ENCODE results near the gene KRTAP10-9.
"Not testable (repeated sequence)": the region's sequence is repeated elsewhere in the genome, so short reads cannot be mapped to it uniquely, and the experiment has no call there.

Gene KRTAP10-9

DNA sequence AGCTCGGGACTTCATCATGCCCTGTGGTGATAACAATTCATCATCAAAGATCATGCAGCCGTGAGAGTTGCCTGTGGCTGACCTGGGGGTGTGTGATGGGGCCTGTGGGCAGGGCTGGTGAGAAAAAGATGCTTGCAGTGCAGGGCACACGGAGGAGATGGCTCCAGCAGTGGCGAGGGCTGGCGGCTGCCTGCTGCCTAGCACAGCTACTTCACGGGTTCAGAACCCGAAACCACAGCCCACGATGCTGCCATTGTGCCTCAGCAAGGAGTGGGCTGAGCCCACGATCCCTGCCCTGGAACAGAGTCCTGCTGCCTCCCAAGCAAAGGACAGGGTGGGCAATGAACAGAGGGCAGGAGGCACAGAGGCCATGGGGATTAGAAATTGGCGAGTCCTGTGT lies 631 bp upstream of the KRTAP10-9 start:
- Histone ChIP-seq H3K36me3 (ENCODE audit: control insufficient read depth in 2 of 2, insufficient read depth in 1 of 2, low read length in 2 of 2) (no peaks in the 10 kb centered on the region), H3K27ac (ENCODE audit: extremely low read depth, low read depth, low read length) (no peak overlapping the region), H3K4me1 (ENCODE audit: control insufficient read depth, insufficient read depth, low read length) (no peaks in the 10 kb centered on the region), H3K4me3 (ENCODE audit: low read depth, low read length) (no peak overlapping the region), H3K9me3 (ENCODE audit: control insufficient read depth, insufficient read depth, low read depth, low read length) (no peaks in the 10 kb centered on the region)
- POLR2A ChIA-PET: no interaction called here
- no peak for TF ChIP-seq ZNF571 (tag by site-specific recombination; IDR thresholded peaks at IDR 0.05)
- no peak for TF ChIP-seq ZBTB26 (tag by site-specific recombination; optimal IDR thresholded peaks at IDR 0.05)
- TF ChIP-seq ZNF354C (tag by site-specific recombination; IDR thresholded peaks at IDR 0.05; ENCODE audit: borderline replicate concordance, low read depth): no peak
- no peak for TF ChIP-seq GLIS2 (tag by site-specific recombination; IDR thresholded peaks at IDR 0.05)
- TF ChIP-seq ZNF221 (tag by site-specific recombination; IDR thresholded peaks at IDR 0.05; ENCODE audit: borderline replicate concordance): no peak
- no peak for TF ChIP-seq ZNF791 (tag by site-specific recombination; IDR thresholded peaks at IDR 0.05)
- CTCF ChIA-PET: interaction anchor here (0.7 kb wide), 1 partner anchor 974 kb away, joined by 3 read pairs; no protein-coding TSS in a partner anchor

- TF ChIP-seq ZIC2 (tag by site-specific recombination; IDR thresholded peaks at IDR 0.05): 0 out of 2 replicates have a peak, but pooled peaks have one; percentile 25
- H3K27ac ChIP-seq (ENCODE audit: extremely low read depth, low read depth, low read length); H3K36me3 ChIP-seq (ENCODE audit: control insufficient read depth in 2 of 2, insufficient read depth in 1 of 2, low read length in 2 of 2); CTCF ChIA-PET; H3K4me3 ChIP-seq (ENCODE audit: low read depth, low read length); H3K4me1 ChIP-seq (ENCODE audit: control insufficient read depth, insufficient read depth, low read length); POLR2A ChIA-PET; H3K9me3 ChIP-seq (ENCODE audit: control insufficient read depth, insufficient read depth, low read depth, low read length): not testable (repeated sequence)
Measured at GRCh38 chr21:44627181-44627822, 409 bp downstream of the KRTAP10-9 start.

DNA sequence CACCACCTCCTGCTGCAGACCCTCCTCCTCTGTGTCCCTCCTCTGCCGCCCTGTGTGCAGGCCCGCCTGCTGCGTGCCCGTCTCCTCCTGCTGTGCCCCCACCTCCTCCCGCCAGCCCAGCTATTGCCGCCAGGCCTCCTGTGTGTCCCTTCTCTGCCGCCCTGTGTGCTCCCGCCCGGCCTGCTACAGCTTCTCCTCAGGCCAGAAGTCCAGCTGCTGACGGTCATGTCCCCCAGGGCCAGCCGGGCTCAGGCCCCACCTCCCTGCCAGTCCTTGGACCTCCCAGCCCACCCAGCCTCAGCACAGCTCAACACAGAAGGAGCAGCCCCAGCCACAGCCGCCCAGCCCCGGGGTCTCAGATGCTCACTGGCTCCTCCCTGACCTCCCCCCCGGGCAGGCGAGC lies 939 bp downstream of the KRTAP10-9 start:
- CTCF ChIA-PET; H3K27ac ChIP-seq (ENCODE audit: extremely low read depth, low read depth, low read length); POLR2A ChIA-PET; H3K9me3 ChIP-seq (ENCODE audit: control insufficient read depth, insufficient read depth, low read depth, low read length); H3K4me1 ChIP-seq (ENCODE audit: control insufficient read depth, insufficient read depth, low read length); H3K36me3 ChIP-seq (ENCODE audit: control insufficient read depth in 2 of 2, insufficient read depth in 1 of 2, low read length in 2 of 2); H3K4me3 ChIP-seq (ENCODE audit: low read depth, low read length): not testable (repeated sequence)

GRCh38 chr21:44628707-44629391 lies 2.0 kb downstream of the KRTAP10-9 start:
- H3K9me3 ChIP-seq (ENCODE audit: control insufficient read depth, insufficient read depth, low read depth, low read length): no peaks in the 10 kb centered on the region

DNA sequence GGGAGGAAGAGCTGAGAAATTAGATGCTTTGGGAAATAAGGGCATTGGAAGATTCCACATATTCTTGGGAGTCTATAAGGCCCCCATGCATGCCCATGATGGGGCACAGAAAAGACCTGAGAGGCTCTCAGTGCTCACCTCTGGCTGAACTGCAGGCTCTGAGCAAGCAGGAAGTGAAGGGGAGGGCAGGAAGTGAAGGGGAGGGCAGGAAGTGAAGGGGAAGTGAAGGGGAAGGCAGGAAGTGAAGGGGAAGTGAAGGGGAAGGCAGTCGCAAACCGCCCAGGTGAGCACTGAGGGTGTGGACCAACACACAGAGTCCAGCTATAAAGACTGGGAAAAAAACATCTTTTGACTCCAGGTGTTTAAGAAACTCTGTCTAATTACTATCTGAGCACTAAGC lies 3.5 kb downstream of the KRTAP10-9 start:
- no peak overlapping the region for H3K27ac ChIP-seq (ENCODE audit: extremely low read depth, low read depth, low read length)
- no peak overlapping the region for H3K4me3 ChIP-seq (ENCODE audit: low read depth, low read length)
- CTCF ChIA-PET: no interaction called here
- no peak for TF ChIP-seq ZNF704 (tag by site-specific recombination; IDR thresholded peaks at IDR 0.05)
- H3K9me3 ChIP-seq (ENCODE audit: control insufficient read depth, insufficient read depth, low read depth, low read length): no peaks in the 10 kb centered on the region
- POLR2A ChIA-PET: no interaction called here
- no peaks in the 10 kb centered on the region for H3K36me3 ChIP-seq (ENCODE audit: control insufficient read depth in 2 of 2, insufficient read depth in 1 of 2, low read length in 2 of 2)
- no peaks in the 10 kb centered on the region for H3K4me1 ChIP-seq (ENCODE audit: control insufficient read depth, insufficient read depth, low read length)

More at GRCh38 chr21:44628707-44629391, 2.0 kb downstream of the KRTAP10-9 start:
- H3K4me3 ChIP-seq (ENCODE audit: low read depth, low read length): no peak overlapping the region
- H3K4me1 ChIP-seq (ENCODE audit: control insufficient read depth, insufficient read depth, low read length): no peaks in the 10 kb centered on the region
- H3K27ac ChIP-seq (ENCODE audit: extremely low read depth, low read depth, low read length): no peak overlapping the region
- CTCF ChIA-PET: no interaction called here
- H3K36me3 ChIP-seq (ENCODE audit: control insufficient read depth in 2 of 2, insufficient read depth in 1 of 2, low read length in 2 of 2): no peaks in the 10 kb centered on the region
- TF ChIP-seq GLIS2 (tag by site-specific recombination; IDR thresholded peaks at IDR 0.05) (no peak), ZNF843 (tag by site-specific recombination; IDR thresholded peaks at IDR 0.05) (no peak), SALL2 (tag by site-specific recombination; IDR thresholded peaks at IDR 0.05; ENCODE audit: borderline replicate concordance) (no peak), ZNF114 (tag by site-specific recombination; IDR thresholded peaks at IDR 0.05) (no peak), ZSCAN16 (tag by site-specific recombination; IDR thresholded peaks at IDR 0.05) (no peak)
- POLR2A ChIA-PET: no interaction called here

All from HEK293 (cell line).